Adipose tissue (tissue), 3 donors: ENCODE results near the gene NR2F6. TPM values are rescaled to one million over a fixed set of nuclear protein-coding genes. Genes with fewer than 3 reads are reported as not detected.
"Not testable (repeated sequence)": the region's sequence is repeated elsewhere in the genome, so short reads cannot be mapped to it uniquely, and the experiment has no call there.

ENCODE experiments used
- H3K27ac ChIP-seq: one replicate; pipeline ENCODE4 v1.5.1; 2013; ENCODE audit warnings: low read depth, low read length
- WGBS, 3 donors: extraction: QIAGEN DNeasy Blood & Tissue Kit; methylation state at CpG; one replicate each; pipeline ENCODE4 v1.1.7; 2013; 5-methylcytosine and 5-hydroxymethylcytosine counted together
- polyA plus RNA-seq, 3 donors: library from polyadenylated mRNA; stranded (reverse); fragments of 200-250 nt; gene quantifications; one replicate each; pipeline ENCODE4 v1.2.3, GENCODE V29; 2013
- donor health status: healthy with polysubstance abuse.
- donor health status: Bipolar disorder and iron deficiency.
- donor health status: healthy.

The NR2F6 gene
- polyA plus RNA-seq, result 10 to 100 TPM; 11.0 to 44.8 (median 30.2) TPM

DNA sequence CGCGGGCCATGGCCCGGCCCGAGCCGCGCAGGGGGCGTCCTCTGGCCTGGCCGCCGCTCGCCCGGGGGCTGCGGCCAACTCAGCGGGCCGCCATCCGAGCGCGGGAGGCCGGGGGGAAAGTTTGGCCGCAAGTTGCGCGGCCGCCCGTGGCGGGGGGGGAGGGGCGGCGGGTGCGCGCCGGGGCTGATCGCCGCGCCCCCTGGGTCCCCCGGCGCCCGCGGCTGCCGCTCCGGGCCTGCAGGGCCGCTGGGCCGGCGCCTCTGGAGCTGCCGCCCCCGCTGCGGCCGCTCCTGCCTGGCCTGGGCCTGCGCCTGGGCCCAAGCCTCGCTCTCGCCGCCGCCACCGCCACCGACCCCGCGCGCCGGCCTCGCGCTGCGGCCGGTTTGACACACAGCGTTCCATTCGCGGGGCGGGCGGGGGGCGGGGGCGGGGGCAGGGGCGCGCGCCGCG, at the start of gene NR2F6:
NR2F6 (minus strand) TSS at position 385 of the 450 bp plus-strand sequence. CDS start 699 bp downstream, outside the sequence.
- WGBS, 3 donors, result 0 to 2% (median 1%) methylated on average over 12 to 57 of the region's 72 CpGs

DNA sequence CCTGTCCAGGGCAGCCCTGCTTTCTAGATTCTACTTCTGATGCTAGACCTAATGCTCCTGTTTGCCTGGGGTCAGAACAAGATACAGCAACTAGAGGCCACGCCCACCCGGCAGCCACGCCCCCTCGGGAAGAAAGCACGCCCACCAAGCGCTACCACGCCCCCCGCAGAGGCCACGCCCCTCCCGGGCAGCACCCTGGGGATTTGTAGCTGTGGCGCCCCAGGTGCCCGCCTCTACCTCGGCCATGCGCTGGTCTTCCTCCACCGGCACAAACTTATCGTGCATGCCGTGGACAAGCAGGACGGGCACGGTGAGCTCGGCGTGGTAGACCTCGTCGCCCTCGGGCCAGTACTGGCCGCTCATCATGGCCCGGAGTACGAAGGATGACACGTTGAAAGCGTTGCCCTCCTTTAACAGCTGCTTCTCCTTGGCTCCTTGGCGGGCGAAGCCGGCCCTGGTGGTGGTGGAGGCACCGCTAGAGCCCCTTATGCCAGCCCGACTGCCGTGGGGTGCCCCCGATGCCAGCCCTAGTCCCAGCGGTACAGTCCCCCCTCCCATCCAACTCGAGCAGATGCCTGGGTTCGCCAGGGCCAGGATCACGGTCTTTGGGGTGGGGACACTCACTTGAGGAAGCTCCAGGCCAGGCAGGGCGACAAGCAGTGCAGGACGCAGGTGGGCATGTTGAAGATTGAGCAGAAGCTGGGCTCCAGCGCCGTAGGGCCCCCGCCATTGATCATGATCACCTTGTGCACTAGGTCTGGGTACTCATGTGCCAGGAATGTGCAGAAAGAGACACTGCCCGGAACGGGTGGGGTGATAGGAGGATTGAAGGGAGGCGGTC, 48.6 kb upstream of the NR2F6 start:
- 82 to 83% (median 83%) methylated on average over 45 to 48 of the region's 48 CpGs for WGBS, 3 donors
- no peak overlapping the region for H3K27ac ChIP-seq

More for the DNA sequence above, at the start of gene NR2F6:
- H3K27ac ChIP-seq, result no peak within 1 kb of the TSS

DNA sequence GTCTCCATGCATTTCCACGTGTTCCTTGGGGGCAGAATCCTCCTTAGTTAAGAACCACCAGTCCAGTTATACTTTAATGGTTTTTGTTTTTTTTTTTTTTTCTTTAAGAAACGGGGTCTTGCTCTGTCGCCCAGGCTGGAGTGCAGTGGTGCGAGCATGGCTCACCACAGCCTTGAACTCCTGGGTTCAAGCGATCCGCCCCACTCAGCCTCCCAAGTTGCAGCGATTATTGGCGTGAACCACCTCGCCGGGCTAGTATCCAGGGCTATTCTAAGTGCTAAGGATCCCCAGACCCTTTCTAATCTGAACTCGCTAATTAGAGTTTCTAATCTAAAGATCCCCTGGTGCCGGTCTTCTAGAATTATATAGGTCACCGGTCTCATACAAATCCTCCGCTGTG, 47.9 kb upstream of the NR2F6 start:
- no peak overlapping the region for H3K27ac ChIP-seq
- 90 to 93% (median 93%) methylated on average over 14 of the region's 14 CpGs for WGBS, 3 donors

DNA sequence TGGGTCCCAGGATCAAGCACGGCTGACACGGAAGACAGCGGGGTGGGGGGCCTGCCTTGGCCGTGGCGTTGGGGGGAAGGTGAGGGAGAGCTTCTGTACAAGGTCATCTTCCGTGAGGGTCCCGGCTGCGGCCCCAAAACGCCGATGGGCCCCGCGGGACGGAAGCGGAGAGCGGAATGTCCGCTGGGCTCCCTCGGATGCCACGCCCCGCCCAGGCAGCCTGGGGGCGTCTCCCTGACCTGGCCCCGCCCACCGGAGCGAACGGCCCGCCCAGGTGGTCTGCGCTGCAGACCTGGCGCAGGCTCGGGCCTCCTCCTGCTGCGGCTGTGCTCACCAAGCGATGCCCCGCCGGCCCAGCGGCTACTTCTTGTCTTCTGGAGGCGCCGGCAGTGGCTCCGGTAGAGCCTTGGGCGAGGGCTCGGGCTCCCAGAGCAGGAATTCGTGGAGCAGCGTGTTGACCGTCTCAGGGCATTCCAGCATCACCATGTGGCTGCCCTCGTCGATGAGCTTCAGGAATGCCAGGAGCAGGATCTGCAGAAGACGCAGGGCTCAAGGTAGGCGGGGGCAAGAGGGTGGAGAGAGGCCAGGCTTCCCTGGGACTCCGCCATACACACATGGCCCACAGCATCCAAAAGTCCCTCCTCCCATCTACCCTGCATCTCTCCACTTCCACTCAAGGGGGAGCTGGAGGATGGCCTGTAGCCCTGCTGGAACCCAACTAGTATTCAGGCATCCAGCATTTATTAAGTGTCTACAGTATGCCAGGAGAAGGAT, 46.8 kb upstream of the NR2F6 start:
- H3K27ac ChIP-seq, result no peak overlapping the region
- 2 to 25% (median 3%) methylated on average over 44 to 46 of the region's 46 CpGs for WGBS, 3 donors

DNA sequence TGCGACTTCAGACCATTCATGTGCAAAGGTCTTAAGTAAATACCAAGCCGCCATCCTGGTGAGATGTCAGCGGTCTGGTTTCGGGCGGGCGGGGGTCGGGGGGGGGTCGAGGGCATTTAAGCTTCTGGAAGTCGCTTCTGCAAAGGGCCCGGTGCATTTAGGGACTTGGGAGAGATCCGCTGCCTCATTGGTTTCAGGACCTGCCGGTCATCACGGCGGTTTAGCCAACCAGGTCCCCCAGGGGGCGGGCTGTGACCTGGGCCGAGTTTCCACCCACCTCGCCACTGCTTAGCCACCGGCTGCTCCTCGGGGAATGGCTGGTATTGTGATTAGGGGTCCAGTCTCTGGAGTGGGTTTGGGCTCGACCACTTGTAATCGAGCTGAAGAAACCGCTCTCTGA, 43.8 kb upstream of the NR2F6 start:
- 12 to 21% (median 17%) methylated on average over 22 of the region's 22 CpGs for WGBS, 3 donors
- no peak overlapping the region for H3K27ac ChIP-seq

DNA sequence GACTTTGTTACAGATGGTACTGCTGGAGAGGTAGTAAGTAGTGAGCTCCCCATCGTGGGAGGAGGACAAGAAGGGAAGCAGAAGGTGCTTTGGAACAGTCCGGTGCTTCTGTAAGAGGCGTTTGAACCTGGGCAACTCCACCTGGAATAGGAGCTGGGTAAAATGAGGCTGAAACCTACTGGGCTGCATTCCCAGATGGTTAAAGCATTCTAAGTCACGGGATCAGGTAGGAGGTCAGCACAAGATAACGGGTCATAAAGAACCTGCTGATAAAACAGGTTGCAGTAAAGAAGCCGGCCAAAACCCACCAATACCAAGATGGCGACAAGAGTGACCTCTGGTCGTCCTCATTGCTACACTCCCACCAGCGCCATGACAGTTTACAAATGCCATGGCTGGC, 41.0 kb upstream of the NR2F6 start:
- no peak overlapping the region for H3K27ac ChIP-seq
- 76 to 89% (median 89%) methylated on average over 9 of the region's 9 CpGs for WGBS, 3 donors

DNA sequence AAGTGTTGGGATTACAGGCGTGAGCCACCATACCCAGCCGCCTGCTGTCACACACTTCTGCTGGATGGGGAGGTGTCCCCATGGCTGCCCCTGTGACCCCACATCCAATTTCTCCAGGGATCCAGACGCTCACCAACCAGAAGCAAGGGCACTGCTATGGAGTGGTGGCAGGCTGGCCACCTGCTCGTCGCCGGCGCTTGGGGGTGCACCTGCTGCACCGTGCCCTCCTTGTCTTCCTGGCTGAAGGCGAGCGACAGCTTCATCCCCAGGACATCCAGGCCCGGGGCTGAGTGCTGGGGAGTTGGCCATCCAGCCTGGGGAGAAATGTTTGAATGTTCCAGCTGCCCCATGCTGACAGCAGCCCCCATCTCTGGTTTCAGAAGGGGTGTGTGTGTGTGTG, 40.5 kb upstream of the NR2F6 start:
- WGBS, 3 donors, result 86 to 96% (median 92%) methylated on average over 11 of the region's 11 CpGs

DNA sequence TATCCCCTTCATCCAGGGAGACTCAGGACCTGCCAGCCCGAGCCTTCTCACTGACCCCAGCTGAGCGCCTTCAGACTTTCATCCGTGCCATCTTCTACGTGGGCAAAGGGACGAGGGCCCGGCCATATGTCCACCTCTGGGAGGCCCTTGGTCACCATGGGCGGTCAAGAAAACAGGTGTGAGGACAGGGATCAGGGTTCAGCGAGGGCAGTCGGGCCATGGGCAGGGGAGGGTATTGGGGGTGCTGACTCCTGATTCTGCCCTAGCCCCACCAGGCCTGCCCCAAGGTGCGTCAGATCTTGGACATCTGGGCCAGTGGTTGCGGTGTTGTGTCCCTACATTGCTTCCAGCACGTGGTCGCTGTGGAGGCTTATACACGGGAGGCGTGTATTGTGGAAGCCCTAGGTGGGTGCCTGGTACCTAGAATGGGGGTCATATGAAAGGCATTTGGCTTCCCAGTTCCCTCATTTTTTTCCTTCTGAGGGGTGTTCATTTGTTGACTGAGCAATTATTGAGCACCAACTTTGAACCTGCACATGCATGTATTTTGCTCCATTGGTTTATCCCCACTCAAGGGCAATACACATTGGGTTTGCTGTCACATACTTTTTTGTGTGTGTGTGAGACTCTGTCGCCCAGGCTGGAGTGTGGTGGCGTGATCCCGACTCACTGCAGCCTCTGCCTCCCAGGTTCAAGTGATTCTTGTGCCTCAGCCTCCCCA, 39.9 kb upstream of the NR2F6 start:
- no peak overlapping the region for H3K27ac ChIP-seq
- WGBS, 3 donors, result 91 to 92% (median 91%) methylated on average over 18 of the region's 18 CpGs

More for the DNA sequence above, 40.5 kb upstream of the NR2F6 start:
- no peak overlapping the region for H3K27ac ChIP-seq

DNA sequence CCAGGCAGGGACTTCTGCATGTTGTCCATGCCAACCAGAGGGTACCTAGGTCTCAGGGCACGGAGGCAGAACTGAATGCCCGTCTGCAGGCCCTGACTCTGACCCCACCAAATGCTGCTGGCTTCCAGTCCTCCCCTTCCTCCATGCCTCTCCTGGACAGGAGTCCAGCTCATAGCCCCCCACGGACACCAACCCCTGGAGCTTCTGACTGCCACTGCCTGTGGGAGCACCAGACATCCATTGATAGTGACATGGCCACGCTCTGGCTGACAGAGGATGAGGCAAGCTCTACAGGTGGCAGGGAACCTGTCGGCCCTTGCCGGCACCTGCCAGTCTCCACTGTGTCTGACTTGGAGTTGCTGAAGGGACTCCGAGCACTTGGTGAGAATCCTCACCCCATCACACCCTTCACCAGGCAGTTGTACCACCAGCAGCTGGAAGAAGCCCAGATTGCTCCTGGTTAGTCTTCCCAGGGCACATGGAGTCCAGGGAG, 37.8 kb upstream of the NR2F6 start:
- 87 to 93% (median 92%) methylated on average over 7 of the region's 7 CpGs for WGBS, 3 donors
- no peak overlapping the region for H3K27ac ChIP-seq

DNA sequence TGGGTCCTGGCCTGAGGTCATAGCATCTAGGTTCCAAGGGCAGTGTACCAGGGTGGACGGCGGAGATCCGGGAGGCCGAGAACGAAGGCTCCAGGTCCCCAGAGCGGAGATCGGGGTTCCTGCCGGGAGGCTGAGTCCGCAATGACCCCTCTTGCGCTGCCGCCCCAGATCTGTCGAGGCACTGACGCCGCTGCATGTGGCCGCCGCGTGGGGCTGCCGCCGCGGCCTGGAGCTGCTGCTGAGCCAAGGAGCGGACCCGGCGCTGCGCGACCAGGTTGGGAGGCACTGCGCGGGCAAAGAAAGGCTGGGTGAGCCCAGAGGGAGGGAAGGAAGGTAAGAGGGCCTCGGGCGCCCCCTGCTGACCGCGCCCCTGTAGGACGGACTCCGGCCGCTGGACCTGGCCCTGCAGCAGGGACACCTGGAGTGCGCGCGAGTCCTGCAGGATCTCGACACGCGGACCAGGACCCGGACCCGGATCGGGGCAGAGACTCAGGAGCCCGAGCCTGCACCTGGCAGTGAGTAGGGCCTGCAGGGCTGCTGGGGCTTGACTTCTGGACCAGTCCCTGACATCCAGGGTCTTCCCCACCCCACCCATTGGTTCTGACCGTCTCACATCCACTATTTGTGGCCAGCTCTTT, 36.9 kb upstream of the NR2F6 start:
- 3% methylated on average over 42 to 45 of the region's 45 CpGs for WGBS, 3 donors
- no peak overlapping the region for H3K27ac ChIP-seq

DNA sequence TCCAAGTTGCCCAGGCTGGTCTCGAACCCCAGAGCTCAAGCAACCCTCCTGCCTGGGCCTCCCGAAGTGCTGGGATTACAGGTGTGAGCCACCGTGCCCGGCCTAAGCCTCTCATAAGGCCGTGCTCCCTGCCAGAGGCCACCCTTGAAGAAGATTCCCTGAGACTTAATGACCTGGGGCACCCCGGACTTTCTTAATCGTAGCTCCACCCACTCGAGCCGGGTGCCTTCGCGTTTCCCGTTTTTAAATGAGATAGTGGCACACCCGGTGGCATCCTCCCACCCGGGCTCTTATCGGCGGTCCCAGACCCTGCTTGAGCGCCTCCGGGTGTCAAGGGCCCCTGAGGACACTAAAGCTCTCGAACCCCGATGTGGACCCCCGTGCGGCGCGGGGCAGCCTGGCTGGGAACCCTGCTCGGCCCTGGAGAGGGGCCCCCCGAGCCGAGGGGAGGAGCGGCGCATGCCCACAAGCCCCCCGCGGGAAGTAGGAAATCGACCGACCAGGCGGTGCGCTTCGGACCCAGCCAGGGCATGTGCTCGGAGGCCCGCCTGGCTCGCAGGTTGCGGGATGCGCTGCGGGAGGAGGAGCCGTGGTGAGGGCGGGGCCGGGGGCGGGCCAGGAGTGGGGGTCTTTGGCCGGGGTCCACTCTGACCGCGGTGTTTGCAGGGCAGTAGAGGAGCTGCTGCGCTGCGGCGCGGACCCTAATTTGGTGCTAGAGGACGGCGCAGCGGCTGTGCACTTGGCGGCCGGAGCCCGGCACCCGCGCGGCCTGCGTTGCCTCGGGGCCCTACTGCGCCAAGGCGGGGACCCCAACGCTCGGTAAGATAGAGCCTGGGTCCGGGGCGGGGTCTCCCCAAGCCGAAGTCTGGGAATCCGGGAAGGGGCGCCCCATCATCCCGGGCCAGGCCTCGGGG, 35.9 kb upstream of the NR2F6 start, which contains the start of gene ANKLE1:
ANKLE1 (plus strand) TSS at position 511 of the 914 bp plus-strand sequence; CDS start at position 531, 20 bp downstream.
- WGBS, 3 donors, result 5 to 8% (median 6%) methylated on average over 72 to 75 of the region's 75 CpGs
- H3K27ac ChIP-seq, result no peak within 1 kb of the TSS

DNA sequence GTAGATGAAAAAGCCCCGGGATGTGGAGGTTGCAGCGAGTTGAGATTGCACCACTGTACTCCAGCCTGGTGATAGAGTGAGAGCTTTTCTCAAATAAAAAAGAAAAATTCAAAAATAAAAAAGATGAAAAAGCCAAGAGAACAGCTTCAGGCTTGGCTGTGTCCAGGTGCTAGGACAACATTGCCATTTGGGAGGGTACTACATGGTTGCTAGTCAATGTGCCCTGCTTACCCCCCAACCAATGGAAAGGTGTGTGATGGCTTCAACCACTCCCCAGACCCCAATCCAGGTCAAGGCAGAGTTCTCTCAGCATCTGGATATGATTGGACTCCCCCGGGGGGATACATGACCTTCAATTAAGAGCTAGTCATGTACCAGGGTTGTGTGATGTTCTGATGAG, 33.7 kb upstream of the NR2F6 start:
- WGBS, 3 donors, result 61 to 94% (median 76%) methylated on average over 3 of the region's 3 CpGs
- H3K27ac ChIP-seq, result no peak overlapping the region

DNA sequence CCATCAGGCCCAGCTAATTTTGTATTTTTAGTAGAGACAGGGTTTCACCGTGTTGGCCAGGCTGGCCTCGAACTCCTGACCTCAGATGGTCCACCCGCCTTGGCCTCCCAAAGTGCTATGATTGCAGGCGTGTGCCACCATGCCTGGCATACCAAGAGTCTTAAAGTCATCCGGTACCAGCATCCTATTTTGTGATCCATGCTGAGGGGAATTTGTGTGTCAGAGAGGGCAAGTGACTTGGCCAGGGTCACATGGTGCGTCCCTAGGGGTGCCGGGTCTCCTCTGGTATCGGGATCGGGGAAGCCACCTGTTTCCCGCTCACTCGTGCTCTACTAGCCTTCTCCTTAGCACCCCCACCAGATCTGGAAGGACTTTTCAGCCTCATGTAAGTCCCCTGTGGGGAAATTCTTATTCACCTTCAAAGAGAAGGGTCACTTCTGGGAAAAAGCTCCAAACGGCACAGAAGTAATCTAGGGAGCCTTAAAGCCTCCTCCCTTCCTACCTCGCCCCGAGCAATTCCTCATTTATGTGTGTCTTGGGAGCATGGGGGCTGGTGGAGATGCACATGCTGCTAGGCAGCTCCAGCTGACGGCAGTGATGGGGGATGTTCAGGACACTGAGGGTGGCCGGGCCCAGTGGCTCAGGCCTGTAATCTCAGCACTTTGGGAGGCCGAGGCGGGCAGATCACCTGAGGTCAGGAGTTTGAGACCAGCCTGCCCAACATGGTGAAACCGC, 29.9 kb upstream of the NR2F6 start:
- H3K27ac ChIP-seq, result no peak overlapping the region
- 91 to 94% (median 91%) methylated on average over 19 of the region's 19 CpGs for WGBS, 3 donors

DNA sequence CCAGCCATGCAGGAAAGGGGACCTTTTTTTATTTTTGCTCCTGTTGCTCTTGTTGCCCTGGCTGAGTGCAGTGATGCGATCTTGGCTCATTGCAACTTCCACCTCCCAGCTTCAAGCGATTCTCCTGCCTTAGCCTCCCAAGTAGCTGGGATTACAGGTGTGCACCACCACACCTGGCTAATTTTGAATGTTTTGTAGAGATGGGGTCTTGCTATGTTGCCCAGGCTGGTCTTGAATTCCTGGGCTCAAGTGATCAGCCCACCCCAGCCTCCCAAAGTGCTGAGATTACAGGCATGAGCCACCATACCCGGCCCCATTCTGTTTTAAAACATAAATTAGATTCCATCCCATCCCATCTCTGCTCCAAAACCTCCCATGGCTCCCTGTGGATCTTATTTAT, 29.2 kb upstream of the NR2F6 start:
- not testable (repeated sequence) for H3K27ac ChIP-seq
- WGBS, 3 donors, result 96 to 100% (median 96%) methylated on average over 3 of the region's 3 CpGs

DNA sequence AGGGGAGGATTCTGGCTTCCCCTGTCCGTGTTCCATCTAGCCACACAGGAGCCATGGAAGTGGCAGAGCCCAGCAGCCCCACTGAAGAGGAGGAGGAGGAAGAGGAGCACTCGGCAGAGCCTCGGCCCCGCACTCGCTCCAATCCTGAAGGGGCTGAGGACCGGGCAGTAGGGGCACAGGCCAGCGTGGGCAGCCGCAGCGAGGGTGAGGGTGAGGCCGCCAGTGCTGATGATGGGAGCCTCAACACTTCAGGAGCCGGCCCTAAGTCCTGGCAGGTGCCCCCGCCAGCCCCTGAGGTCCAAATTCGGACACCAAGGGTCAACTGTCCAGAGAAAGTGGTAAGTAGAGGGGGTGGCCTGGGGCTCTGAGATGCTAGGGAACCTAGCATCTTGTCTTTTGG, 23.0 kb upstream of the NR2F6 start:
- H3K27ac ChIP-seq, result no peak overlapping the region
- WGBS, 3 donors, result 94 to 96% (median 96%) methylated on average over 13 of the region's 13 CpGs

DNA sequence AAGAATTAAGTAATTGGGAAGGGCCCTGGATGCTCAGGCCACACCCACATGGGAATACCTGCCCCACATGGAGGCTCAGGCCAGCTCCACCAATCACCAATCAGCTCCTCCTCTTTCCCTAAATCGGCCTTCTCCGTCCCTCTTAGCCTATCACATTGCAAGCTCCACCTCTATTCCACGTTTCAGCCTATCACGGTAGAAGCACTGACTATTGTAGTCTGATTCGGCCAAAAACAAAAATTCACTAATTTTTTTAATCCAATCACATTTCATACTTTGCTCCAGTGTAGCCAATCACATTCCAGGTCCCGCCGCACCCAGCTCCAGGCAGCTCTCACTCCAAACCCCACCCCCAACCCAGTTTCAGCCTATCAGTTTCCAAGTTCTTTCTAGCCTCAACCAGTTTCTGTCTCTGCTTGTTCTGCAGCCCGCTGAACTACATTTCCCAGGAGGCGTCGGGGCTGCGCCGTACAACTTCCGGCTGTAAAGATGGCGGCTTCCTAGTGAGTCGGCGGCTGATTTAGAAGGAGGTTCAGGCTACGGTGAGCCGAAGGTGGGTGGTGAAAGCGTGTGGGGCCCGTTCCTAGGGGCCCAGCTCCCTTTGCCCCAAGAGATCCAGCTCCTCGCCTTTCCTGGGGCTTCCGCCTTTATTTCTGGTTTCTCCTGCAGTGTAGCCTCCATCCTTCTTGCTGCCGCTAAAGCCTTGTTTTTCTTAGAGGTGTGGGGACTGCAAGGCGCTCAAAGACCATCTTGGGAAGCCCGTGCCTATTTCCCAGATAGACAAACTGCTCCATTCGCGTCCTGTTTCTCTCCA, 21.5 kb upstream of the NR2F6 start, which contains the start of gene BABAM1:
BABAM1 (plus strand) TSS at position 469 of the 814 bp plus-strand sequence. CDS start 1,364 bp downstream, outside the sequence.
- WGBS, 3 donors, result 0% methylated on average over 27 of the region's 27 CpGs
- no peak within 1 kb of the TSS for H3K27ac ChIP-seq
